ENCODE data around the gene TP53TG5.

Gene TP53TG5

GRCh38 chr20:45373353-45374100 lies 4.6 kb downstream of the TP53TG5 start (continued):
- TF ChIP-seq KLF1 (tag by site-specific recombination; IDR thresholded peaks at IDR 0.05) (peak; percentile 57; the same call in 1 of the 2 replicates), ZNF654 (tag by site-specific recombination; IDR thresholded peaks at IDR 0.05; ENCODE audit: low read depth) (peak; percentile 71), PRDM1 (tag by site-specific recombination; IDR thresholded peaks at IDR 0.05) (0 out of 2 replicates have a peak, but pooled peaks have one; percentile 8), PBX3 (CRISPR knock-in tag; IDR thresholded peaks at IDR 0.05) (no peak), ZNF571 (tag by site-specific recombination; IDR thresholded peaks at IDR 0.05) (no peak), ZNF157 (tag by site-specific recombination; IDR thresholded peaks at IDR 0.05) (no peak), KLF16 (tag by site-specific recombination; IDR thresholded peaks at IDR 0.05) (0 out of 2 replicates have a peak, but pooled peaks have one; percentile 19), ZNF692 (tag by site-specific recombination; IDR thresholded peaks at IDR 0.05) (0 out of 2 replicates have a peak, but pooled peaks have one; percentile 16), ZNF335 (tag by site-specific recombination; conservative IDR thresholded peaks at IDR 0.05) (peak; percentile 34; the same call in 1 of the 2 replicates), ZSCAN23 (tag by site-specific recombination; IDR thresholded peaks at IDR 0.05) (no peak), ZNF10 (tag by site-specific recombination; IDR thresholded peaks at IDR 0.05) (0 out of 2 replicates have a peak, but pooled peaks have one; percentile 56), ZBTB6 (tag by site-specific recombination; IDR thresholded peaks at IDR 0.05) (no peak), ZNF391 (tag by site-specific recombination; IDR thresholded peaks at IDR 0.05; ENCODE audit: borderline replicate concordance, low read depth) (no peak), SP7 (tag by site-specific recombination; IDR thresholded peaks at IDR 0.05) (peak; percentile 39; the same call in 1 of the 2 replicates), ZNF2 (tag by site-specific recombination; IDR thresholded peaks at IDR 0.05) (peak; percentile 66; the same call in 1 of the 2 replicates), ZBTB8A (tag by site-specific recombination; IDR thresholded peaks at IDR 0.05) (peak; percentile 33; the same call in 1 of the 2 replicates), ZBTB11 (tag by site-specific recombination; conservative IDR thresholded peaks at IDR 0.05; ENCODE audit: low read depth) (peak; percentile 50; the same call in 1 of the 2 replicates), ZIC2 (tag by site-specific recombination; IDR thresholded peaks at IDR 0.05) (no peak)
- TF ChIP-seq, protein P1, sequence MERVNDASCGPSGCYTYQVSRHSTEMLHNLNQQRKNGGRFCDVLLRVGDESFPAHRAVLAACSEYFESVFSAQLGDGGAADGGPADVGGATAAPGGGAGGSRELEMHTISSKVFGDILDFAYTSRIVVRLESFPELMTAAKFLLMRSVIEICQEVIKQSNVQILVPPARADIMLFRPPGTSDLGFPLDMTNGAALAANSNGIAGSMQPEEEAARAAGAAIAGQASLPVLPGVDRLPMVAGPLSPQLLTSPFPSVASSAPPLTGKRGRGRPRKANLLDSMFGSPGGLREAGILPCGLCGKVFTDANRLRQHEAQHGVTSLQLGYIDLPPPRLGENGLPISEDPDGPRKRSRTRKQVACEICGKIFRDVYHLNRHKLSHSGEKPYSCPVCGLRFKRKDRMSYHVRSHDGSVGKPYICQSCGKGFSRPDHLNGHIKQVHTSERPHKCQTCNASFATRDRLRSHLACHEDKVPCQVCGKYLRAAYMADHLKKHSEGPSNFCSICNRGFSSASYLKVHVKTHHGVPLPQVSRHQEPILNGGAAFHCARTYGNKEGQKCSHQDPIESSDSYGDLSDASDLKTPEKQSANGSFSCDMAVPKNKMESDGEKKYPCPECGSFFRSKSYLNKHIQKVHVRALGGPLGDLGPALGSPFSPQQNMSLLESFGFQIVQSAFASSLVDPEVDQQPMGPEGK (tag by site-specific recombination; IDR thresholded peaks at IDR 0.05) = peak; percentile 54; the same call in 1 of the 2 replicates
- TF ChIP-seq, protein P2, sequence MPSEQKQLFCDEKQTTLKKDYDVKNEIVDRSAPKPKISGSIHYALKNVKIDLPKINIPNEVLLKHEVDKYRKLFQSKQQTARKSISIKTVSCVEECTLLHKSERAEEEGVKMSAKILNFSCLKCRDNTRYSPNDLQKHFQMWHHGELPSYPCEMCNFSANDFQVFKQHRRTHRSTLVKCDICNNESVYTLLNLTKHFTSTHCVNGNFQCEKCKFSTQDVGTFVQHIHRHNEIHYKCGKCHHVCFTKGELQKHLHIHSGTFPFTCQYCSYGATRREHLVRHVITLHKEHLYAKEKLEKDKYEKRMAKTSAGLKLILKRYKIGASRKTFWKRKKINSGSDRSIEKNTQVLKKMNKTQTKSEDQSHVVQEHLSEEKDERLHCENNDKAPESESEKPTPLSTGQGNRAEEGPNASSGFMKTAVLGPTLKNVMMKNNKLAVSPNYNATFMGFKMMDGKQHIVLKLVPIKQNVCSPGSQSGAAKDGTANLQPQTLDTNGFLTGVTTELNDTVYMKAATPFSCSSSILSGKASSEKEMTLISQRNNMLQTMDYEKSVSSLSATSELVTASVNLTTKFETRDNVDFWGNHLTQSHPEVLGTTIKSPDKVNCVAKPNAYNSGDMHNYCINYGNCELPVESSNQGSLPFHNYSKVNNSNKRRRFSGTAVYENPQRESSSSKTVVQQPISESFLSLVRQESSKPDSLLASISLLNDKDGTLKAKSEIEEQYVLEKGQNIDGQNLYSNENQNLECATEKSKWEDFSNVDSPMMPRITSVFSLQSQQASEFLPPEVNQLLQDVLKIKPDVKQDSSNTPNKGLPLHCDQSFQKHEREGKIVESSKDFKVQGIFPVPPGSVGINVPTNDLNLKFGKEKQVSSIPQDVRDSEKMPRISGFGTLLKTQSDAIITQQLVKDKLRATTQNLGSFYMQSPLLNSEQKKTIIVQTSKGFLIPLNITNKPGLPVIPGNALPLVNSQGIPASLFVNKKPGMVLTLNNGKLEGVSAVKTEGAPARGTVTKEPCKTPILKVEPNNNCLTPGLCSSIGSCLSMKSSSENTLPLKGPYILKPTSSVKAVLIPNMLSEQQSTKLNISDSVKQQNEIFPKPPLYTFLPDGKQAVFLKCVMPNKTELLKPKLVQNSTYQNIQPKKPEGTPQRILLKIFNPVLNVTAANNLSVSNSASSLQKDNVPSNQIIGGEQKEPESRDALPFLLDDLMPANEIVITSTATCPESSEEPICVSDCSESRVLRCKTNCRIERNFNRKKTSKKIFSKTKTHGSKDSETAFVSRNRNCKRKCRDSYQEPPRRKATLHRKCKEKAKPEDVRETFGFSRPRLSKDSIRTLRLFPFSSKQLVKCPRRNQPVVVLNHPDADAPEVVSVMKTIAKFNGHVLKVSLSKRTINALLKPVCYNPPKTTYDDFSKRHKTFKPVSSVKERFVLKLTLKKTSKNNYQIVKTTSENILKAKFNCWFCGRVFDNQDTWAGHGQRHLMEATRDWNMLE (tag by site-specific recombination; conservative IDR thresholded peaks at IDR 0.05; ENCODE audit: low read depth) = no peak

Data from HEK293 (cell line).